ENCODE results near the gene DOCK7.
A peak's percentile ranks its signal among the peaks of the same experiment; 100 is the strongest.
"Not testable (repeated sequence)": the region's sequence is repeated elsewhere in the genome, so short reads cannot be mapped to it uniquely, and the experiment has no call there.

Gene DOCK7

GRCh38 chr1:62691062-62691844 lies 3.1 kb upstream of the DOCK7 start:
- DNase-seq: no peak

- DNase-seq: no peak
Measured at GRCh38 chr1:62689524-62689923, 1.3 kb upstream of the DOCK7 start.

GRCh38 chr1:62688687-62689085 lies 500 bp upstream of the DOCK7 start:
- peak; percentile 10 for DNase-seq

GRCh38 chr1:62687421-62687902 lies 724 bp downstream of the DOCK7 start:
- DNase-seq: peak; percentile 28

GRCh38 chr1:62686822-62687221 lies 1.4 kb downstream of the DOCK7 start:
- no peak for DNase-seq

- no peak for DNase-seq
Measured at GRCh38 chr1:62685431-62685859, 2.7 kb downstream of the DOCK7 start.

GRCh38 chr1:62682531-62682930 lies 5.7 kb downstream of the DOCK7 start:
- no peak for DNase-seq

- DNase-seq: not testable (repeated sequence)
Measured at GRCh38 chr1:62680992-62681391, 7.2 kb downstream of the DOCK7 start.

- DNase-seq: not testable (repeated sequence)
Measured at GRCh38 chr1:62677822-62678221, 10.4 kb downstream of the DOCK7 start.

GRCh38 chr1:62676611-62677356 lies 11.4 kb downstream of the DOCK7 start:
- no peak for DNase-seq

GRCh38 chr1:62673629-62674028 lies 14.6 kb downstream of the DOCK7 start:
- no peak for DNase-seq

- no peak for DNase-seq
Measured at GRCh38 chr1:62672029-62672428, 16.2 kb downstream of the DOCK7 start.

- DNase-seq: no peak
Measured at GRCh38 chr1:62654744-62655143, 33.4 kb downstream of the DOCK7 start.

GRCh38 chr1:62652387-62652786 lies 35.8 kb downstream of the DOCK7 start:
- DNase-seq: no peak

GRCh38 chr1:62643283-62643682 lies 44.9 kb downstream of the DOCK7 start:
- no peak for DNase-seq

GRCh38 chr1:62637392-62638105 lies 50.6 kb downstream of the DOCK7 start:
- no peak for DNase-seq

GRCh38 chr1:62628506-62628905 lies 59.7 kb downstream of the DOCK7 start:
- no peak for DNase-seq

- DNase-seq: no peak
Measured at GRCh38 chr1:62625415-62625814, 62.8 kb downstream of the DOCK7 start.

GRCh38 chr1:62621907-62622306 lies 66.3 kb downstream of the DOCK7 start:
- DNase-seq: no peak

GRCh38 chr1:62613890-62614289 lies 74.3 kb downstream of the DOCK7 start:
- no peak for DNase-seq

- no peak for DNase-seq
Measured at GRCh38 chr1:62613325-62613727, 74.9 kb downstream of the DOCK7 start.

- DNase-seq: no peak
Measured at GRCh38 chr1:62612770-62613169, 75.4 kb downstream of the DOCK7 start.

- DNase-seq: not testable (repeated sequence)
Measured at GRCh38 chr1:62610588-62610987, 77.6 kb downstream of the DOCK7 start.

All from RPMI8226 (cell line).